HG03520 (cell line): ENCODE measurements around the gene STYXL1.
"Not testable (repeated sequence)": the region's sequence is repeated elsewhere in the genome, so short reads cannot be mapped to it uniquely, and the experiment has no call there.

ENCODE experiments used
- ATAC-seq: cut with Tn5 transposase; IDR thresholded peaks from one replicate; pipeline ENCODE4 v1.9.1; 2021; ENCODE audit warnings: mild to moderate bottlenecking, moderate library complexity; ENCODE audit not compliant: unreplicated experiment

Gene STYXL1

GRCh38 chr7:76066716-76067503, 19.1 kb upstream of the STYXL1 start:
- no peak for ATAC-seq

GRCh38 chr7:76065016-76065612, 17.3 kb upstream of the STYXL1 start:
- no peak for ATAC-seq

GRCh38 chr7:76064208-76064970, 16.6 kb upstream of the STYXL1 start:
- no peak for ATAC-seq

GRCh38 chr7:76063525-76063924, 15.7 kb upstream of the STYXL1 start:
- no peak for ATAC-seq

GRCh38 chr7:76063114-76063513, 15.3 kb upstream of the STYXL1 start:
- ATAC-seq = no peak

GRCh38 chr7:76062254-76062653, 14.5 kb upstream of the STYXL1 start:
- ATAC-seq = no peak

GRCh38 chr7:76060842-76061241, 13.0 kb upstream of the STYXL1 start:
- ATAC-seq = no peak

- ATAC-seq = not testable (repeated sequence)
Observed at GRCh38 chr7:76058745-76059144, 10.9 kb upstream of the STYXL1 start.

GRCh38 chr7:76057813-76058145, 10.0 kb upstream of the STYXL1 start:
- no peak for ATAC-seq

- ATAC-seq = no peak
Observed at GRCh38 chr7:76057103-76057812, 9.5 kb upstream of the STYXL1 start.

GRCh38 chr7:76056241-76056640, 8.4 kb upstream of the STYXL1 start:
- no peak for ATAC-seq

GRCh38 chr7:76054123-76055120, 6.6 kb upstream of the STYXL1 start:
- ATAC-seq = no peak

- ATAC-seq = no peak
Observed at GRCh38 chr7:76053461-76053860, 5.7 kb upstream of the STYXL1 start.

- not testable (repeated sequence) for ATAC-seq
Observed at GRCh38 chr7:76052681-76053080, 4.9 kb upstream of the STYXL1 start.

GRCh38 chr7:76051840-76052239, 4.0 kb upstream of the STYXL1 start:
- no peak for ATAC-seq

GRCh38 chr7:76050545-76050944, 2.7 kb upstream of the STYXL1 start:
- no peak for ATAC-seq

- no peak for ATAC-seq
Observed at GRCh38 chr7:76049295-76049694, 1.5 kb upstream of the STYXL1 start.

GRCh38 chr7:76048668-76048988, 828 bp upstream of the STYXL1 start:
- ATAC-seq = no peak

GRCh38 chr7:76047305-76047810, 442 bp downstream of the STYXL1 start:
- ATAC-seq = peak; percentile 5

- ATAC-seq = no peak
Observed at GRCh38 chr7:76044375-76044865, 3.4 kb downstream of the STYXL1 start.
